ENCODE data around the gene SLC26A11. TPM values are rescaled to one million over a fixed set of nuclear protein-coding genes. Genes with fewer than 3 reads are reported as not detected.
"Not testable (repeated sequence)": the region's sequence is repeated elsewhere in the genome, so short reads cannot be mapped to it uniquely, and the experiment has no call there.

Gene SLC26A11
- total RNA-seq, 2 experiments from 2014 or later: 10.1 to 10.6 TPM

GRCh38 chr17:80252871-80253270, 32.6 kb downstream of the SLC26A11 start:
- peaks cover 2% of the 10 kb centered on the region for H3K36me3 Mint-ChIP-seq
- ChIA-PET CTCF (interaction anchor here (0.6 to 3.4 kb wide), 10 partner anchors 11 to 151 kb away, joined by 3 to 41 read pairs (median 3); partner anchors contain the start of genes GAA, SGSH and SLC26A11), POLR2A (interaction anchor here (1.0 kb wide), 1 partner anchor 10 kb away, joined by 3 read pairs; no protein-coding TSS in a partner anchor)
- H3K27me3 Mint-ChIP-seq: no peaks in the 10 kb centered on the region
- peak overlapping the region; percentile 92 for H3K27ac Mint-ChIP-seq
- intact Hi-C loops (cut with micrococcal nuclease): loop anchor here (1.0 to 10.0 kb wide), 3 partner anchors 57 to 842 kb away; partner anchors contain the start of gene GAA
- H3K4me3 Mint-ChIP-seq: no peak overlapping the region
- no peaks in the 10 kb centered on the region for H3K9me3 Mint-ChIP-seq
- peaks cover 54% of the 10 kb centered on the region for H3K4me1 Mint-ChIP-seq (ENCODE audit: low read depth)
- peak; percentile 94 for DNase-seq

GRCh38 chr17:80253631-80254395, 33.6 kb downstream of the SLC26A11 start:
- Mint-ChIP-seq H3K9me3 (no peaks in the 10 kb centered on the region), H3K4me3 (peak overlapping the region; percentile 3), H3K27ac (peak overlapping the region; percentile 92), H3K36me3 (peaks cover 2% of the 10 kb centered on the region), H3K27me3 (no peaks in the 10 kb centered on the region), H3K4me1 (ENCODE audit: low read depth) (peaks cover 63% of the 10 kb centered on the region)
- CTCF ChIA-PET: interaction anchor here (0.6 to 3.4 kb wide), 10 partner anchors 10 to 152 kb away, joined by 3 to 41 read pairs (median 3); partner anchors contain the start of genes GAA, SGSH and SLC26A11
- intact Hi-C loops (cut with micrococcal nuclease): loop anchor here (1.0 to 10.0 kb wide), 6 partner anchors 9 to 841 kb away; partner anchors contain the start of gene GAA
- DNase-seq: no peak
- POLR2A ChIA-PET: interaction anchor here (1.0 to 1.9 kb wide), 2 partner anchors 9 to 18 kb away, joined by 3 to 4 read pairs; no protein-coding TSS in a partner anchor

- Mint-ChIP-seq H3K36me3 (peaks cover 2% of the 10 kb centered on the region), H3K9me3 (no peaks in the 10 kb centered on the region), H3K27ac (peak overlapping the region; percentile 92), H3K27me3 (no peaks in the 10 kb centered on the region), H3K4me3 (peak overlapping the region; percentile 41), H3K4me1 (ENCODE audit: low read depth) (peaks cover 71% of the 10 kb centered on the region)
- peak; percentile 86 for DNase-seq
- intact Hi-C loops (cut with micrococcal nuclease): loop anchor here (1.0 to 10.0 kb wide), 4 partner anchors 9 to 840 kb away; no protein-coding TSS in a partner anchor
- ChIA-PET CTCF (interaction anchor here (0.9 to 3.4 kb wide), 4 partner anchors 35 to 153 kb away, joined by 3 to 41 read pairs (median 4); partner anchors contain the start of genes GAA, SGSH and SLC26A11), POLR2A (interaction anchor here (0.9 to 1.9 kb wide), 2 partner anchors 11 to 17 kb away, joined by 3 to 4 read pairs; no protein-coding TSS in a partner anchor)
Measured at GRCh38 chr17:80254396-80255251, 34.4 kb downstream of the SLC26A11 start.

GRCh38 chr17:80256034-80256350, 35.8 kb downstream of the SLC26A11 start:
- no peak for DNase-seq
- intact Hi-C loops (cut with micrococcal nuclease): loop anchor here (10.0 kb wide), 1 partner anchor 839 kb away; no protein-coding TSS in a partner anchor
- Mint-ChIP-seq H3K27me3 (no peaks in the 10 kb centered on the region), H3K27ac (peak overlapping the region; percentile 92), H3K4me3 (no peak overlapping the region), H3K4me1 (ENCODE audit: low read depth) (peaks cover 74% of the 10 kb centered on the region), H3K9me3 (no peaks in the 10 kb centered on the region), H3K36me3 (peaks cover 4% of the 10 kb centered on the region)
- CTCF ChIA-PET: interaction anchor here (0.9 to 1.5 kb wide), 3 partner anchors 61 to 247 kb away, joined by 3 read pairs; partner anchors contain the start of gene GAA
- POLR2A ChIA-PET: interaction anchor here (0.9 to 1.9 kb wide), 2 partner anchors 15 to 155 kb away, joined by 3 to 4 read pairs; partner anchors contain the start of gene GAA

- intact Hi-C loops (cut with micrococcal nuclease): loop anchor here (1.0 to 10.0 kb wide), 3 partner anchors 38 to 837 kb away; no protein-coding TSS in a partner anchor
- peak overlapping the region; percentile 85 for H3K4me3 Mint-ChIP-seq
- ChIA-PET POLR2A (interaction anchor here (1.4 to 2.1 kb wide), 2 partner anchors 14 to 38 kb away, joined by 5 to 11 read pairs; partner anchors contain the start of genes SGSH and SLC26A11), CTCF (interaction anchor here (1.4 kb wide), 2 partner anchors 61 to 318 kb away, joined by 3 to 4 read pairs; no protein-coding TSS in a partner anchor)
- peaks cover 6% of the 10 kb centered on the region for H3K36me3 Mint-ChIP-seq
- H3K9me3 Mint-ChIP-seq: no peaks in the 10 kb centered on the region
- peak overlapping the region; percentile 97 for H3K27ac Mint-ChIP-seq
- DNase-seq: no peak
- H3K4me1 Mint-ChIP-seq (ENCODE audit: low read depth): peaks cover 78% of the 10 kb centered on the region
- H3K27me3 Mint-ChIP-seq: no peaks in the 10 kb centered on the region
Measured at GRCh38 chr17:80257716-80258213, 37.5 kb downstream of the SLC26A11 start.

GRCh38 chr17:80258296-80258695, 38.1 kb downstream of the SLC26A11 start:
- CTCF ChIA-PET: interaction anchor here (0.7 to 1.4 kb wide), 3 partner anchors 40 to 317 kb away, joined by 3 to 5 read pairs (median 4); no protein-coding TSS in a partner anchor
- peak overlapping the region; percentile 85 for H3K4me3 Mint-ChIP-seq
- not testable (repeated sequence) for H3K27me3 Mint-ChIP-seq, H3K9me3 Mint-ChIP-seq, H3K36me3 Mint-ChIP-seq
- peaks cover 76% of the 10 kb centered on the region for H3K4me1 Mint-ChIP-seq (ENCODE audit: low read depth)
- POLR2A ChIA-PET: interaction anchor here (0.7 to 2.1 kb wide), 4 partner anchors 8 to 157 kb away, joined by 3 to 11 read pairs (median 4); partner anchors contain the start of genes GAA, SGSH and SLC26A11
- DNase-seq: peak; percentile 64
- peak overlapping the region; percentile 97 for H3K27ac Mint-ChIP-seq
- intact Hi-C loops (cut with micrococcal nuclease): loop anchor here (1.0 to 10.0 kb wide), 3 partner anchors 39 to 837 kb away; no protein-coding TSS in a partner anchor

GRCh38 chr17:80259457-80260068, 39.3 kb downstream of the SLC26A11 start:
- peaks cover 64% of the 10 kb centered on the region for H3K4me1 Mint-ChIP-seq (ENCODE audit: low read depth)

GRCh38 chr17:80260069-80260535, 39.9 kb downstream of the SLC26A11 start:
- intact Hi-C loops (cut with micrococcal nuclease): no loop called here
- ChIA-PET POLR2A (interaction anchor here (1.0 to 2.1 kb wide), 2 partner anchors 40 to 112 kb away, joined by 3 to 11 read pairs; partner anchors contain the start of genes SGSH and SLC26A11), CTCF (no interaction called here)
- DNase-seq: peak; percentile 82
- Mint-ChIP-seq H3K4me3 (peak overlapping the region; percentile 85), H3K4me1 (ENCODE audit: low read depth) (peaks cover 59% of the 10 kb centered on the region), H3K27me3 (no peaks in the 10 kb centered on the region), H3K27ac (peak overlapping the region; percentile 97), H3K36me3 (peaks cover 24% of the 10 kb centered on the region), H3K9me3 (no peaks in the 10 kb centered on the region)

More at GRCh38 chr17:80259457-80260068, 39.3 kb downstream of the SLC26A11 start:
- ChIA-PET CTCF (no interaction called here), POLR2A (interaction anchor here (1.0 to 2.1 kb wide), 2 partner anchors 40 to 111 kb away, joined by 3 to 11 read pairs; partner anchors contain the start of genes SGSH and SLC26A11)
- no peaks in the 10 kb centered on the region for H3K27me3 Mint-ChIP-seq
- peak overlapping the region; percentile 97 for H3K27ac Mint-ChIP-seq
- H3K9me3 Mint-ChIP-seq: no peaks in the 10 kb centered on the region
- DNase-seq: peak; percentile 47
- H3K4me3 Mint-ChIP-seq: peak overlapping the region; percentile 85
- intact Hi-C loops (cut with micrococcal nuclease): loop anchor here (10.0 kb wide), 1 partner anchor 835 kb away; no protein-coding TSS in a partner anchor
- H3K36me3 Mint-ChIP-seq: peaks cover 18% of the 10 kb centered on the region

- ChIA-PET CTCF (no interaction called here), POLR2A (interaction anchor here (1.2 kb wide), 1 partner anchor 41 kb away, joined by 6 read pairs; the partner anchor contains the start of genes SGSH and SLC26A11)
- Mint-ChIP-seq H3K27ac (peak within 1 kb of the TSS; percentile 97), H3K4me1 (ENCODE audit: low read depth) (peaks cover 57% of the 10 kb centered on the region), H3K36me3 (peaks cover 31% of the 10 kb centered on the region), H3K27me3 (no peaks in the 10 kb centered on the region), H3K9me3 (no peaks in the 10 kb centered on the region), H3K4me3 (peak within 1 kb of the TSS; percentile 85)
- intact Hi-C loops (cut with micrococcal nuclease): no loop called here
- DNase-seq: peak; percentile 55
Measured at GRCh38 chr17:80260791-80261158, 40.5 kb downstream of the SLC26A11 start, which contains the start of gene RNF213. TSS of gene RNF213 (plus strand) at chr17:80260852. CDS start at chr17:80263682, 2,830 bp downstream.

GRCh38 chr17:80261159-80261894, 41.1 kb downstream of the SLC26A11 start:
- peak overlapping the region; percentile 91 for H3K27ac Mint-ChIP-seq
- H3K9me3 Mint-ChIP-seq: no peaks in the 10 kb centered on the region
- ChIA-PET CTCF (no interaction called here), POLR2A (interaction anchor here (0.5 to 1.2 kb wide), 2 partner anchors 12 to 42 kb away, joined by 3 to 6 read pairs; partner anchors contain the start of genes SGSH and SLC26A11)
- peak; percentile 80 for DNase-seq
- peaks cover 54% of the 10 kb centered on the region for H3K4me1 Mint-ChIP-seq (ENCODE audit: low read depth)
- H3K4me3 Mint-ChIP-seq: peak overlapping the region; percentile 82
- no peaks in the 10 kb centered on the region for H3K27me3 Mint-ChIP-seq
- intact Hi-C loops (cut with micrococcal nuclease): no loop called here
- H3K36me3 Mint-ChIP-seq: peaks cover 34% of the 10 kb centered on the region
